ENCODE results near the gene ATN1.

DNA sequence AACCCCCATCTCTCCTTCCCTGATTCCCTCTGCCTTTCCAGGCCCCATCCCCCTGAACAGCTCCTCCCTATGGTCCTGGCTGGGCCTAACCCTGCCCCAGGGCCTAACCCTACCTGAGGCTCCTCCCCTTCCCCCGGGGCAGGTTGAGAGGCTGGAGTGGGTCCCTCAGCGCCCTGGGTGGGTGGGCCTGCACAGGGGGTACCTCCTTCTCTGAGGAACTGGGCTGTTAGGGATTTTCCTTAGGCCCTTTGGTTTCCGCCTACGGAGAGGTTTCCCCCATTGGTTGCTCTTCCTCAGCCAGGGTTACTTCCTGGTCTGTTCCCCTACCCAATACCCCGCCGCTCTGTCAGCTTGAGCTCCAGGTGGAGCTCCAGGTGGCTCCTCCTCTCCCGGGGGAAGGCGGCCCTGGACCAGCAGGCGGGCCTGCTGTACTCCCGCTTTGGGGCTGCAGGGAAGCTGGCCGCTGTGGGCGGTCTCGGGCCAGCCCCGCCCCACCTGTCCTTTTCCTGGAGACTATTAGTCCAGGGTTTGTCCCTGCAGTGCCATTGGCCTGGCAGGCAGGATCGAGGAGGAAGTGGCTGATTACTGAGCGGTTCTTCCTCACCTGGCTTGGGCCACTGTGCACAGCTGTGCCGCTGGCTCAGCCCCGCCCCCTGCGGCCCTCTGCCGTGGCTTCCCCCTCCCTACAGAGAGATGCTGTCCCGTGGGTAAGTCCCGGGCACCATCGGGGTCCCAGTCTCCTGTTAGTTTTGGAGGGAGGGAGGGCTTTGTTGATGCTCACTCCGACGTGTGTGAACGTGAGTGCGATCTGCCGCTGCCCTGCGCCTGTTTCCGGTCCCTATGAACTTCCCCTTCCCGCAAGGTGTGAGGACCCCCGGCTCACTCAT lies 18.5 kb downstream of the ATN1 start:
- TF ChIP-seq, protein P1, sequence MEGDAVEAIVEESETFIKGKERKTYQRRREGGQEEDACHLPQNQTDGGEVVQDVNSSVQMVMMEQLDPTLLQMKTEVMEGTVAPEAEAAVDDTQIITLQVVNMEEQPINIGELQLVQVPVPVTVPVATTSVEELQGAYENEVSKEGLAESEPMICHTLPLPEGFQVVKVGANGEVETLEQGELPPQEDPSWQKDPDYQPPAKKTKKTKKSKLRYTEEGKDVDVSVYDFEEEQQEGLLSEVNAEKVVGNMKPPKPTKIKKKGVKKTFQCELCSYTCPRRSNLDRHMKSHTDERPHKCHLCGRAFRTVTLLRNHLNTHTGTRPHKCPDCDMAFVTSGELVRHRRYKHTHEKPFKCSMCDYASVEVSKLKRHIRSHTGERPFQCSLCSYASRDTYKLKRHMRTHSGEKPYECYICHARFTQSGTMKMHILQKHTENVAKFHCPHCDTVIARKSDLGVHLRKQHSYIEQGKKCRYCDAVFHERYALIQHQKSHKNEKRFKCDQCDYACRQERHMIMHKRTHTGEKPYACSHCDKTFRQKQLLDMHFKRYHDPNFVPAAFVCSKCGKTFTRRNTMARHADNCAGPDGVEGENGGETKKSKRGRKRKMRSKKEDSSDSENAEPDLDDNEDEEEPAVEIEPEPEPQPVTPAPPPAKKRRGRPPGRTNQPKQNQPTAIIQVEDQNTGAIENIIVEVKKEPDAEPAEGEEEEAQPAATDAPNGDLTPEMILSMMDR (conservative IDR thresholded peaks at IDR 0.05; ENCODE audit: low read depth, low read length), result no peak
- TF ChIP-seq POLR2A (IDR thresholded peaks at IDR 0.05; ENCODE audit: low read depth, low read length) (no peak), MAZ (IDR thresholded peaks at IDR 0.05; ENCODE audit: borderline replicate concordance, low read depth, low read length) (no peak), BHLHE40 (IDR thresholded peaks at IDR 0.05; ENCODE audit: low read depth, low read length) (no peak), RCOR1 (IDR thresholded peaks at IDR 0.05; ENCODE audit: insufficient replicate concordance, low read length) (no peak), CEBPB (IDR thresholded peaks at IDR 0.05; ENCODE audit: low read depth, low read length) (no peak), NFE2L2 (IDR thresholded peaks at IDR 0.05; ENCODE audit: low read depth, low read length) (no peak), RAD21 (IDR thresholded peaks at IDR 0.05; ENCODE audit: low read length) (no peak), RFX5 (IDR thresholded peaks at IDR 0.05; ENCODE audit: low read depth, low read length) (no peak), MAFK (IDR thresholded peaks at IDR 0.05; ENCODE audit: low read depth, low read length) (no peak)
- TF ChIP-seq, protein P2, sequence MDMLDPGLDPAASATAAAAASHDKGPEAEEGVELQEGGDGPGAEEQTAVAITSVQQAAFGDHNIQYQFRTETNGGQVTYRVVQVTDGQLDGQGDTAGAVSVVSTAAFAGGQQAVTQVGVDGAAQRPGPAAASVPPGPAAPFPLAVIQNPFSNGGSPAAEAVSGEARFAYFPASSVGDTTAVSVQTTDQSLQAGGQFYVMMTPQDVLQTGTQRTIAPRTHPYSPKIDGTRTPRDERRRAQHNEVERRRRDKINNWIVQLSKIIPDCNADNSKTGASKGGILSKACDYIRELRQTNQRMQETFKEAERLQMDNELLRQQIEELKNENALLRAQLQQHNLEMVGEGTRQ (IDR thresholded peaks at IDR 0.05; ENCODE audit: low read depth, low read length), result no peak

Data from IMR-90 (cell line).